LHCN-M2 (cell line): Measurements from ENCODE around the gene CHD2. TPM values are rescaled to one million over a fixed set of nuclear protein-coding genes. Genes with fewer than 3 reads are reported as not detected.

Experiments used
- DNase-seq: peaks from one replicate; pipeline ENCODE4 v3.0.0-alpha.2; 2012; ENCODE audit warnings: low read depth
- total RNA-seq: library from RNA; depleted of rRNA; stranded (reverse); fragments of >200 nt; gene quantifications from 2 replicates; pipeline ENCODE4 v1.2.3, GENCODE V29; 2014

Gene CHD2
- total RNA-seq, 1 experiment from 2014 or later = 28.6 TPM

- DNase-seq = no peak
Measured at GRCh38 chr15:92959219-92959618, 59.1 kb downstream of the CHD2 start.

DNA sequence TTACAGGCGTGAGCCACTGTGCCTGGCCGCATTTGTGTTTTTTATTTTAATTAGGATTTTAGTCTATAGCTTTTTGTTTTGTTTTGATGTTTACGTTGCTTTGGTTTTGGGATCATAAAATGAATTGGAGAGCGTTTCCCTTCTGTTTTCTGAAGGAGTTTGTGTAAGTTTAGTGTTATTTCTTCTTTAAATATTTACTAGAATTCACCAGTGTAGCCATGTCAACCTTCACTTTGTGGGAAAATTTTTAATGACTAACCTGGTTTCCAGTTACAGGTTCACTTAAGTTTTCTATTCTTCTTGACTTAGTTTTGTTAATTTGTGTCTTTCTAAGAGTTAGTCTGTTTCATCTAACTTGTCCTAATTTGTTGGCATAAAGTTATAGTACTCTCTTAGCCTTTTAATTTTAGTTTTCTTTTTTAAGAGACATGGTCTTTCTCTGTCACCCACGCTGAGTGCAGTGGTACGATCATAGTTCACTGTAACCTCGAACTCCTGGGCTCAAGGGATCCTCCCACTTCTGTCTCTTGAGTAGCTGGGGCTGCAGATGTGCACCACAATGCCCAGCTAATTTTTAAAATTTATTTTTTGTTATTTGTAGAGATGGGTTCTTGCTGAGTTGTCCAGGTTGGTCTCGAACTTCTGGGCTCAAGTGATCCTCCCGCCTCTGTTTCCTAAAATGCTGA, 61.0 kb downstream of the CHD2 start:
- DNase-seq = peak; percentile 29

DNA sequence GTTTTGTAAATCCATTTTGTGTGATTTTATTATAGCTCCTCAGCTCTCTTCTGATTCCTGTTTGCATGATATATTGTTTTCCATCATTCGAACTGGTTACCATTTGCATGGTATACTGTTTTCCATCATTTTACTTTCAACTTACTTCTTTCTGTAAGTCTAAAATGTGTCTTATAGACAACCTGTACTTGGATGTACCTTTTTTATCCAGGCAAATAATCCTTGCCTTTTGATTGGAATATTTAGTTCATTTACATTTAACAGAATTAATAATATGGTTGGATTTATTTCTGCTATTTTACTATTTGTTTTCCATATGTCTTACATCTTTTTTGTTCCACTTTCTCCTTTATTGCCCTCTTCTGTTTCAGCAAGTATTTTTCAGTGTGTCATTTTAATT, 62.8 kb downstream of the CHD2 start:
- DNase-seq = no peak

GRCh38 chr15:92963794-92964193, 63.7 kb downstream of the CHD2 start:
- no peak for DNase-seq

- peak; percentile 14 for DNase-seq
Measured at GRCh38 chr15:92968926-92969651, 69.0 kb downstream of the CHD2 start.

DNA sequence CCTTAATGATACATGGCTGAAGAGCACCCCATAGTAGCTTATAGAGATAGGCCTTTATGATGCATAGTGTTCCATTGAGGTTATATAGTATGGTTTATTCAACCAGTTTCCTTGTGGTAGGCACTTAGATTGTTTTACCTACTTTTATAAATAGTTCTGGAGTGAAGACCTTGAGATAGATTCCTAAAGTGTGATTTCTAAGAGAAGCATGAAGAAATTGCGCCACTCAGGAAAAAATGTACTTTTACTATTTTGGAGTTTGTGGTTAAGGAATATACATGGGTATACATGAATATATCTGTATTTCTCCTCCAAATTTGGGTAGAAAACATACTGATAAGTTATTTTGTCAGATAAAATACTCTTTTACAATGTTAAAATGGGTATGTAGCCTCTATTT, 70.5 kb downstream of the CHD2 start:
- DNase-seq = no peak

DNA sequence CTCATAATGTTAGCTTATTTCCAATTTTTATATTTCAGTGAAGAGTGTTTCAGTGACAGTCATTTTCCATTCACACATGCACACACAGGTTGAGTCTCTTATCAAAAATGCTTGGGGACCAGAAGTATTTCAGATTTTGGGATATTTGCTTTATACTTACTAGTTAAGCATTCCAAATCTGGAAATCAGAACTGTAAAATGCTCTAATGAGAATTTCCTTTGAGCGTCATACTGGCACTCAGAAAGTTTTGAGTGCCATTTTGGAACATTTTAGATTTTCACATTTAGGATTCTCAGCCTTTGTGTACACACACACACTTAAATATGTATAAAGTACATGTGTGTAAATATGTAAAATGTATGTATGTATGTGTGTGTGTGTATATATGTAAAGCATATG, 71.0 kb downstream of the CHD2 start:
- DNase-seq = no peak

GRCh38 chr15:92971713-92972112, 71.6 kb downstream of the CHD2 start:
- DNase-seq = no peak

DNA sequence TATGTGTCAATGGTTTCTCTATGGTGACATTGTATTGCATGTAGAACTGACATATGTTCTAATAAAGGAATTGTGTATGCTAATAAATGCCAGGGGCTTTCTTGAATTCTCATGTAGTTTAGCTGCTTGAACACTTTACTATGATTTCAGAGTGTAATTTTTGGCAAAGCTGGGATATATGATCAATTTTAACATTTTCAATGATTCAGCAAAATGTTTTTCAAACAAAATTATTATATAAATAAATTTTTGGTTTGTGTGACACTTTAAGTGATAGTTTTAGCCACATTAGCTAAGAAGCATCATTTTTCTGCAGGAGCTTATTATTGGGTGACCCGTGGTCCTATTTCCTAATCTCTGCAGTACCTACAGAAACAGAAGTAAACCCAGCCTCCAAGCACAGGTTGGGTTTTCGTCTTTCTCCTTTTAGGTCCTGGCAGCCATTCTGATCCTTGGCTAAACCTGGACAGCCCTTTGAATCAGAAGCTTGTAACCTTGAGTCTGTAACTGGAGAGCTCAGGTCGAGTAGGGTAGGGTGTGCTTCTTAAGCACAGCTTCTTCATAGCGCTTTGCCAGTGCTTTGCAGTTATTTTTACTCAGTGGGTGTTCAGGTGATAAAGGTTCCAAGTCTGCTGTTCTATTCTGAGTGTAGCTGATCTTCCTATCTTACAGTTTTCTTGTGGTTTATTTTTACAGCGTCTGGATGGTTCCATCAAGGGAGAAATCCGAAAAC, 74.2 kb downstream of the CHD2 start:
- no peak for DNase-seq

GRCh38 chr15:92979011-92979701, 79.0 kb downstream of the CHD2 start:
- no peak for DNase-seq

GRCh38 chr15:92981333-92981732, 81.2 kb downstream of the CHD2 start:
- DNase-seq = no peak

GRCh38 chr15:92984161-92984560, 84.0 kb downstream of the CHD2 start:
- no peak for DNase-seq

DNA sequence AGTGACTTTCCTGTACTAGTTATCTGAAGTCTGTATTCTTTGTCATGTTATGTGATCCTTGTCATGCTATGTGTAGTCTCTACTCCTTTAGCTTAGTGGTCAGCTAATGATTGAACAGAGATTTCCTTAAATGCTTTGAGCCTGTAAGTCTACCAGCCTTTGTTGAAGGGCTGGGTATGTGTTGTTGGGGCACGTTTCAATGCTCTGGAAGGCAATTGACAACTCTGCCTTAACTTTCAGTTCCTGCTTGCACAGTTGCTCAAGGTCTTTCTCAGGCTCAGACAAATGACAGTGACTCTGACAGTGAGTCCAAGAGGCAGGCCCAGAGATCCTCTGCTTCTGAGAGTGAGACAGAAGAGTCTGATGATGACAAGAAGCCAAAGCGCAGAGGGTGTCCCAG, 89.3 kb downstream of the CHD2 start:
- no peak for DNase-seq

- no peak for DNase-seq
Measured at GRCh38 chr15:92990031-92990430, 89.9 kb downstream of the CHD2 start.

DNA sequence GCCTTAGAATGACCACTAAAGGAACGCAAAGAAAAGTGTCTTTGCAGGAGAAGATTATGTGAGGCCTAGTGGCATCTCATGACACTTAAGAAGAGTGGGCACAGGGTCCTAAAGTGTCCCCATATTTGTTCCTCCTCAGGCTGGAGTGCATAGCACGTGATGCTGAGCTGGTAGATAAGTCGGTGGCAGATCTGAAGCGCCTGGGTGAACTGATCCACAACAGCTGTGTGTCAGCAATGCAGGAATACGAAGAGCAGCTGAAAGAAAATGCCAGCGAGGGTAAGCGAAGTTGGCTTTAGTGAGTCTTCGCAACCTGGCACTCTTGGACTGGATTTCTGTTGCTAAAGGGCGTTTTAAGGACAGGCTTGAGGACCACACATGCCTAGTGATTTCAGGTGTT, 92.6 kb downstream of the CHD2 start:
- DNase-seq = peak; percentile 29

DNA sequence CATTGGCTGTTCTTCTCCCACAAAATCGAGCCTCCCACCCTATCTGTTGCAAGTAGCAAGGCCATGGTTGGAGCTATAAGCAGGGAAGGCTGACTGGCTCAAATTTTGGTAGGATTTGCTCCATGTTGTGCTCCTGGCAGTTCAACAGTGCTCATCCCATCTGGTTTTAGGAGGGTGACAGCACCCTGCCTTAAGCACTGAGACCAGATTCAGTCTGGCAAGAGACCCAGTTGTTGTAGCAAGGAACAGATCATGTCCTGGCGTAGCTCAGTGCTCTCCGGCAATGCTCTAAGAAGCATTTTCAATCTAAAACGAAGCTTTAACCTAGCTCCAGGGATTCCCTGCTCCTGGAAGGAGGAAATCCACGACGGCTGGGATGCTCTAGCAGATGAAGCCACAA, 97.7 kb downstream of the CHD2 start:
- DNase-seq = no peak

DNA sequence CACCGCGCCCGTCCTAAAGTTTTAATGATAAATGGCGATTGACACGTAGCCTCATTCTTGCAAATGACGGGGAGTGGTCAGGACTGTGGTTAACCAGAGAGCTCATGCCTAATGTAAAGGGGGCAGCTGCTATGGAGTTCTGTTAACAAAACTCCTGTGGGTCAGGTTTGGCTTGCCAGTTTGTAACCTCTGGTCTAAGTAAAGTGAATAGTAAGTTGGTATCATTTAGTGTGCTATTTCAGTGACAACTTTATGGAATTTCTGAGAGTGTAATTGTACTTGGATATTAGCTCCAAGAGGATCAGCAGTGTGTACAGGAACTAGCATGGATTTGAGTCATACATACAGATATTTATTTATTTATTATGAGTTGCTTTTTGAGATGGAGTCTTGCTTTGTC, 101.0 kb downstream of the CHD2 start:
- no peak for DNase-seq

DNA sequence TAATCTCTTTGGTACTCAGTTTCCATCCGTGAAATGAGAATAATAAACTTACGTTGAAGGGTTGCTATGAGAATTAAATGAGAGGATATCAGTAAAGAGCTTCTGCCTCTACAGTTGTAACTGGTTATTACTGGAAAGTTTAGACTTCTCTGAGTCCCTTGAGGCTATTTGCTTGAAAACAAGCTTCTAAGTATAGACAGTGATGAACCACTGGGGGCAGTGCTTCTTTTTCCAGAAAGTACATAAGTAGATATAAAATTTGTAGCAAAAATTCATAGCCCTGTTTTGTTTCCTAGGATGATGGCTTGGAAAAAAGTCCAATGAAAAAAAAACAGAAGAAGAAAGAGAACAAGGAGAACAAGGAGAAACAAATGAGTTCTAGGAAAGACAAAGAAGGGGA, 101.8 kb downstream of the CHD2 start:
- peak; percentile 29 for DNase-seq

GRCh38 chr15:93005133-93005532, 105.0 kb downstream of the CHD2 start:
- no peak for DNase-seq

DNA sequence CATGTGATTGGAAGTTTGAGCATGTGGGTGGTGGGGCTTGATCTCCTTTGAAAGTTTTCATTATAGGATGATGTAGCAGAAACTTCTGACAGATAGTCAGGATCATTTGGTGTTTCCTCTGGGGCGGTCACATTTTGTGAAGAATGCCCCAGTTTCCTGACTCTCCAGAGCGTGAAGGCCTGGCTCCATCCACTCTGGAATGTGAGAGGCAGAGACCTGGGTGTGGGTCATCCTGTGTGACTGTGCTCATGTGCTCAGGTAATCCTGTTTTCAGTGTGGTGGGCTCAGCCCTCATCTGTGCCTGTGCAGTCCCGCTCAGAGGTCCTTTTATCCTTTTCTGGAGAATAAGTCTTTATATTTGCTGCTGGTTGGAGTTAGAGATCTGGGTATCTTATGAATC, 107.9 kb downstream of the CHD2 start:
- no peak for DNase-seq

DNA sequence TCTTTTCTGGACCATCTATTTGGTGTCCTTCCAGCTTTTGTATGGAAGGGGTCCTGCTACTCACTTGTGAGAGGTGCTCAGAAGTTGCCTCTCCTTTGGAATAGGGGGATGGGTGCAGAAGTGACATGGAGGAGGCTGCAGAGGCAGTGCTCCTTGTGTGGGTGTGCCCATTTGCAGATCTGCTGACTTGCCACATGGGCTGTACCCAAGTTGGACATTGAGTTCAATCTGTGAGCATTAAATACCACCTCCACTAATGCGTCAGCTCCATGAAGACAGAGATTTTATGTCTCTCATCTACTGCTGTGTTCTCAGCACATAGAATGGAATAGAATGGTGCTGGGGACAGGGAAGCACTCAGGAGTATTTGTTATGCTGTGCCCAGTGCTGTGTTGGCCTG, 112.7 kb downstream of the CHD2 start:
- DNase-seq = no peak

GRCh38 chr15:93017526-93017925, 117.4 kb downstream of the CHD2 start:
- DNase-seq = no peak
